Stimulated activated CD4-positive, alpha-beta T cell treated with anti-CD3 and anti-CD28 coated beads, Interleukin-12 subunit alpha, Interleukin-12 subunit beta, amount 100 ng/mL, for 48 hours (primary cell): Measurements from ENCODE around the gene BCAS3.

Experiments used
- DNase-seq, 3 donors: peaks; one replicate each; pipeline ENCODE4 v3.0.0-alpha.2; 2020; ENCODE audit warnings: low read depth in 2 of 3, low spot score in 1 of 3

BCAS3 gene

GRCh38 chr17:61118871-61119270 is 441.2 kb downstream of the BCAS3 start:
- DNase-seq: no peak

- DNase-seq: no peak
These were observed 444.8 kb downstream of the BCAS3 start for GRCh38 chr17:61122326-61122913.

GRCh38 chr17:61124562-61124961 is 446.9 kb downstream of the BCAS3 start:
- DNase-seq: no peak

GRCh38 chr17:61126473-61127249 is 449.0 kb downstream of the BCAS3 start:
- no peak for DNase-seq

GRCh38 chr17:61127960-61128359 is 450.3 kb downstream of the BCAS3 start:
- DNase-seq: no peak

GRCh38 chr17:61128661-61129115 is 451.0 kb downstream of the BCAS3 start:
- DNase-seq: no peak

- DNase-seq: no peak
These were observed 451.9 kb downstream of the BCAS3 start for GRCh38 chr17:61129267-61130254.

- DNase-seq: no peak
These were observed 452.7 kb downstream of the BCAS3 start for GRCh38 chr17:61130330-61130729.

- DNase-seq: no peak
These were observed 453.9 kb downstream of the BCAS3 start for GRCh38 chr17:61131585-61131984.

- no peak for DNase-seq
These were observed 454.9 kb downstream of the BCAS3 start for GRCh38 chr17:61132524-61132923.

GRCh38 chr17:61133853-61134252 is 456.2 kb downstream of the BCAS3 start:
- DNase-seq: no peak

- no peak for DNase-seq
These were observed 457.0 kb downstream of the BCAS3 start for GRCh38 chr17:61134551-61135235.

GRCh38 chr17:61135782-61136181 is 458.1 kb downstream of the BCAS3 start:
- no peak for DNase-seq

- no peak for DNase-seq
These were observed 458.6 kb downstream of the BCAS3 start for GRCh38 chr17:61136296-61136695.

GRCh38 chr17:61139219-61139618 is 461.6 kb downstream of the BCAS3 start:
- DNase-seq: peak in 2 of 3 donors; percentile 9 to 11

- no peak for DNase-seq
These were observed 462.6 kb downstream of the BCAS3 start for GRCh38 chr17:61140081-61140786.

- DNase-seq: no peak
These were observed 465.4 kb downstream of the BCAS3 start for GRCh38 chr17:61143026-61143425.

- no peak for DNase-seq
These were observed 466.5 kb downstream of the BCAS3 start for GRCh38 chr17:61144137-61144536.

GRCh38 chr17:61144617-61145564 is 467.2 kb downstream of the BCAS3 start:
- no peak for DNase-seq
